ENCODE results near the gene TNNI2.

Gene TNNI2

DNA sequence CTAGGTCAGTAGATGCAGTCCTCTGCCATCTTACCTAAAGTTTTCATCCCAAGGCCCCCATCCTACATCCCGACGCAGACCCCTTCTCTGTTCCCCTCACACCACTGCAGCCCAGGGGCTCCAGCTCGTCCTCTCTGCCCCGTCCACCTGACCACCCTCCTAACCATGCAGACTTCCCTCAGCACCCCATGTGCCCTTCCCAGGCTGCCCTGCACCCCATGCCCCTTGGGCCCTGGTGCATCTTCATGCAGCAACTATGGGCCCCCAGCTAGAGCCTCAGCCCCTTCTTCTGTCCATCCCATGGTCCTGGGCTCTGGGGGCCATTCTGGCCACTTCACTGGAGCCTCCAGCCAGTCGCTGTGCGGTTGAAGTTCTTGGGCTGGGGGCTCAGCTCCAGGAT lies 50.0 kb downstream of the TNNI2 start:
- Histone ChIP-seq H3K36me3 (peaks cover 87% of the 10 kb centered on the region), H3K27ac (peak overlapping the region; percentile 68), H3K4me3 (ENCODE audit: low read depth in 1 of 2, low read length in 1 of 2) (peak overlapping the region in 1 of 2 experiments; percentile 18), H3K4me1 (ENCODE audit: control insufficient read depth in 1 of 2, insufficient read depth in 1 of 2, low read depth in 1 of 2, low read length in 1 of 2) (peaks cover 24 to 56% of the 10 kb centered on the region in 2 experiments), H3K9me3 (no peaks in the 10 kb centered on the region), H3K27me3 (peaks cover 40% of the 10 kb centered on the region)
- no peak for TF ChIP-seq CTCF (IDR thresholded peaks at IDR 0.05)

GRCh38 chr11:1889224-1889930 lies 50.6 kb downstream of the TNNI2 start:
- Histone ChIP-seq H3K27me3 (peaks cover 40% of the 10 kb centered on the region), H3K36me3 (peaks cover 81% of the 10 kb centered on the region), H3K9me3 (no peaks in the 10 kb centered on the region), H3K27ac (peak overlapping the region; percentile 68), H3K4me1 (ENCODE audit: control insufficient read depth in 1 of 2, insufficient read depth in 1 of 2, low read depth in 1 of 2, low read length in 1 of 2) (peaks cover 24 to 56% of the 10 kb centered on the region in 2 experiments), H3K4me3 (ENCODE audit: low read depth in 1 of 2, low read length in 1 of 2) (peak overlapping the region in 1 of 2 experiments; percentile 18)
- no peak for TF ChIP-seq CTCF (IDR thresholded peaks at IDR 0.05)

GRCh38 chr11:1889941-1890855 lies 51.4 kb downstream of the TNNI2 start:
- Histone ChIP-seq H3K27ac (peak overlapping the region; percentile 68), H3K27me3 (peaks cover 40% of the 10 kb centered on the region), H3K4me1 (ENCODE audit: control insufficient read depth in 1 of 2, insufficient read depth in 1 of 2, low read depth in 1 of 2, low read length in 1 of 2) (peaks cover 24 to 56% of the 10 kb centered on the region in 2 experiments), H3K36me3 (peaks cover 73% of the 10 kb centered on the region), H3K9me3 (no peaks in the 10 kb centered on the region), H3K4me3 (ENCODE audit: low read depth in 1 of 2, low read length in 1 of 2) (no peak overlapping the region)
- no peak for TF ChIP-seq CTCF (IDR thresholded peaks at IDR 0.05)

All from neutrophil (primary cell).